Liver (tissue), 9 donors: Measurements from ENCODE around the gene IGF2R. TPM values are rescaled to one million over a fixed set of nuclear protein-coding genes. Genes with fewer than 3 reads are reported as not detected.

ENCODE experiments used
- DNase-seq: peaks from one replicate; pipeline ENCODE4 v3.0.0-alpha.2; 2017; ENCODE audit warnings: low spot score
- H3K27ac ChIP-seq, 2 donors: one replicate each; pipeline ENCODE4 v1.7.0; 2013; ENCODE audit warnings: inconsistent platforms in 2 of 2, low read length in 2 of 2, control low read depth in 1 of 2, low read depth in 1 of 2, mild to moderate bottlenecking in 1 of 2
- H3K27me3 ChIP-seq, 4 donors: one replicate each; pipeline versions ENCODE4 v1.6.1 to v1.7.0; 2013; ENCODE audit warnings: low read length in 3 of 4, inconsistent platforms in 1 of 4, mild to moderate bottlenecking in 1 of 4, moderate library complexity in 1 of 4; ENCODE audit not compliant: control insufficient read depth in 4 of 4, insufficient read depth in 4 of 4
- H3K36me3 ChIP-seq, 4 donors: one replicate each; pipeline versions ENCODE4 v1.6.1 to v1.7.0; 2013; ENCODE audit warnings: low read length in 3 of 4, mild to moderate bottlenecking in 3 of 4, low read depth in 1 of 4, moderate library complexity in 1 of 4; ENCODE audit not compliant: control insufficient read depth in 4 of 4, insufficient read depth in 3 of 4
- H3K4me1 ChIP-seq, 4 donors: one replicate each; pipeline versions ENCODE4 v1.6.1 to v1.7.0; 2013; ENCODE audit warnings: low read length in 3 of 4, mild to moderate bottlenecking in 3 of 4, moderate library complexity in 1 of 4; ENCODE audit not compliant: control insufficient read depth in 4 of 4, insufficient read depth in 4 of 4
- H3K4me3 ChIP-seq, 3 donors: one replicate each; pipeline versions ENCODE4 v1.6.1 to v1.7.0; 2013; ENCODE audit warnings: low read length in 3 of 3, control low read depth in 1 of 3, low read depth in 1 of 3, mild to moderate bottlenecking in 1 of 3
- H3K9ac ChIP-seq, 2 donors: one replicate each; pipeline ENCODE4 v1.7.0; 2013; ENCODE audit warnings: low read length in 2 of 2, mild to moderate bottlenecking in 2 of 2, moderate library complexity in 2 of 2, control low read depth in 1 of 2, low read depth in 1 of 2
- H3K9me3 ChIP-seq, 4 donors: one replicate each; pipeline versions ENCODE4 v1.6.1 to v1.7.0; 2013; ENCODE audit warnings: low read length in 3 of 4; ENCODE audit not compliant: control insufficient read depth in 4 of 4
- CTCF ChIP-seq: fragments of 150-350 bp; IDR thresholded peaks from 2 replicates; pipeline ENCODE4 v1.5.1; 2017; ENCODE audit warnings: improper control_type of control experiment, low read depth, low read length; ENCODE audit not compliant: missing input control
- EGR1 ChIP-seq, 2 donors: IDR thresholded peaks; 2 replicates each; pipeline ENCODE4 v1.6.1; 2016 to 2018; ENCODE audit warnings: antibody characterized with exemption in 2 of 2, low read depth in 2 of 2
- FOXA1 ChIP-seq: IDR thresholded peaks from 2 replicates; pipeline ENCODE4 v1.6.1; 2016; ENCODE audit warnings: antibody characterized with exemption
- FOXA2 ChIP-seq: IDR thresholded peaks from 2 replicates; pipeline ENCODE4 v1.6.1; 2016; ENCODE audit warnings: antibody characterized with exemption
- GABPA ChIP-seq, 2 donors: IDR thresholded peaks in 1 of 2; conservative IDR thresholded peaks in 1 of 2; 2 replicates each; pipeline ENCODE4 v1.6.1; 2016; ENCODE audit warnings: antibody characterized with exemption in 2 of 2, mild to moderate bottlenecking in 1 of 2, moderate library complexity in 1 of 2
- HNF4A ChIP-seq, 2 donors: conservative IDR thresholded peaks; 2 replicates each; pipeline ENCODE4 v1.6.1; 2016; ENCODE audit warnings: antibody characterized with exemption in 2 of 2, mild to moderate bottlenecking in 2 of 2
- HNF4G ChIP-seq: IDR thresholded peaks from 2 replicates; pipeline ENCODE4 v1.6.1; 2016; ENCODE audit warnings: antibody characterized with exemption
- JUND ChIP-seq, 2 donors: IDR thresholded peaks; 2 replicates each; pipeline ENCODE4 v1.6.1; 2016; ENCODE audit warnings: antibody characterized with exemption in 2 of 2
- NR2F2 ChIP-seq: IDR thresholded peaks from 2 replicates; pipeline ENCODE4 v1.6.1; 2016; ENCODE audit warnings: antibody characterized with exemption
- RAD21 ChIP-seq, 2 donors: IDR thresholded peaks; 2 replicates each; pipeline ENCODE4 v1.6.1; 2016; ENCODE audit warnings: antibody characterized with exemption in 2 of 2, mild to moderate bottlenecking in 2 of 2
- RXRA ChIP-seq, 2 donors: IDR thresholded peaks; 2 replicates each; pipeline ENCODE4 v1.6.1; 2017 to 2018; ENCODE audit warnings: antibody characterized with exemption in 2 of 2, mild to moderate bottlenecking in 1 of 2
- SP1 ChIP-seq: IDR thresholded peaks from 2 replicates; pipeline ENCODE4 v1.6.1; 2018; ENCODE audit warnings: antibody characterized with exemption, mild to moderate bottlenecking
- TAF1 ChIP-seq: conservative IDR thresholded peaks from 2 replicates; pipeline ENCODE4 v1.6.1; 2016; ENCODE audit warnings: antibody characterized with exemption, mild to moderate bottlenecking
- YY1 ChIP-seq: IDR thresholded peaks from 2 replicates; pipeline ENCODE4 v1.6.1; 2016; ENCODE audit warnings: antibody characterized with exemption, mild to moderate bottlenecking
- WGBS: extraction: QIAGEN DNeasy Blood & Tissue Kit; methylation state at CpG from one replicate; pipeline ENCODE4 v1.1.7; 2013; 5-methylcytosine and 5-hydroxymethylcytosine counted together
- polyA plus RNA-seq, 2 donors: library from polyadenylated mRNA; stranded (reverse) in 1 of 2; unstranded in 1 of 2; fragments of 200-250 nt in 1 of 2; fragments of >200 nt in 1 of 2; fragmentation: Nextera tagmentation in 1 of 2; extraction: Ambion mirVana in 1 of 2; gene quantifications; one replicate each; pipeline versions ENCODE4 v1.2.1 to v1.2.3, GENCODE V29; 2013 to 2015
- total RNA-seq, 2 donors: library from RNA; depleted of rRNA; stranded (reverse); fragments of >200 nt; gene quantifications; one replicate each; pipeline ENCODE4 v1.2.3, GENCODE V29; 2014
- TF ChIP-seq, protein P1 (sequence below): IDR thresholded peaks from 2 replicates; pipeline ENCODE4 v1.6.1; 2016; ENCODE audit warnings: antibody characterized with exemption
- donor health status: healthy.
- donor health status: healthy.
- donor health status: healthy.
- donor health status: healthy.
- donor health status: healthy.

Gene IGF2R
- total and polyA plus RNA-seq, 4 donors: 16.6 to 84.9 (median 45.7) TPM

DNA sequence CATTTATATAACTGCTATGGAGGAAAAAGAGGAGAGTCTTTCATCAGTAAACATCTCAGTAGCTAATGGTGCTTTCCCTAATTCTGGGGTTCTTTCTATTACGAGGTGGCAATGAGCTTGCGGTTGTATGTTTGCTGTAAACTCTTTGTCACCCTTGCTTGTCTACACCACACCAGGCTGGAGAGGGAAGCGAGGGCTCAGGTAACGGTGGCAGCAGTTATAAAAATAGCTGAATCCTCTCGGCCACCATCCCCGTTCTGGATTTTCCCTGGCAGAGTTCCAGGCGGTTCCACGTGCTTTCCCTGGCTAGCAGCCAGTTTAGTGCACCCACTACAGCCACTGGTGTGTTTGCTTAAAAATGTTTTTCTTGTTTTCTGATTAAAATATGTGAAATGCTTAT is 39.1 kb upstream of the IGF2R start (continued):
- TF ChIP-seq, protein P1, sequence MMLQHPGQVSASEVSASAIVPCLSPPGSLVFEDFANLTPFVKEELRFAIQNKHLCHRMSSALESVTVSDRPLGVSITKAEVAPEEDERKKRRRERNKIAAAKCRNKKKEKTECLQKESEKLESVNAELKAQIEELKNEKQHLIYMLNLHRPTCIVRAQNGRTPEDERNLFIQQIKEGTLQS: no peak
- TF ChIP-seq HNF4A (conservative IDR thresholded peaks at IDR 0.05) (no peak), FOXA2 (no peak), RXRA (IDR thresholded peaks at IDR 0.05) (no peak), GABPA (IDR thresholded peaks at IDR 0.05 in 1 of 2, conservative IDR thresholded peaks at IDR 0.05 in 1 of 2) (no peak), EGR1 (IDR thresholded peaks at IDR 0.05; ENCODE audit: low read depth in 2 of 2) (no peak), JUND (IDR thresholded peaks at IDR 0.05) (no peak), FOXA1 (no peak), SP1 (no peak), HNF4G (no peak), YY1 (no peak)

DNA sequence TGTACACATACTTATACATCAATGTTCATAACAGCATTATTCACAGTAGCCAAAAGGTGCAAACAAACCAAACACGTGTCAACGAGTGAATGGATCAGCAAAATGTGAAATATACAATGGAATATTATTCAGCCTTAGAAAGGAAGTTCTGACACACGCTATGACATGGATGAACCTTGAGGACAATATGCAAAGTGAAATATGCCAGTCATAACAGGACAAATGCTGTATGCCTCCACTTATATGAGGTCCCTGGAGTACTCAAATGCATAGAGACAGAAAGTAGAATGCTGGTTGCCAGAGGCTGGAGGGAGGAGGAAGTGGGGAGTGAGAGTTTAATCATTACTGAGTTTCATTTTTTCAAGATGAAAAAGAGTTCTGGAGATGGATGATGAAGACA is 37.8 kb upstream of the IGF2R start:
- Histone ChIP-seq H3K4me3 (no peak overlapping the region), H3K9me3 (peaks cover 0 to 4% (median 0%) of the 10 kb centered on the region in 4 donors), H3K27ac (no peak overlapping the region), H3K27me3 (no peaks in the 10 kb centered on the region), H3K36me3 (no peaks in the 10 kb centered on the region), H3K4me1 (peaks cover 0 to 3% (median 0%) of the 10 kb centered on the region in 4 donors), H3K9ac (no peak overlapping the region)
- WGBS: 88% methylated on average over 3 of the region's 3 CpGs
- no peak for DNase-seq
- TF ChIP-seq JUND (IDR thresholded peaks at IDR 0.05): no peak
- TF ChIP-seq NR2F2: no peak

GRCh38 chr6:159931846-159932245 is 37.0 kb upstream of the IGF2R start:
- Histone ChIP-seq H3K4me1 (peaks cover 0 to 3% (median 0%) of the 10 kb centered on the region in 4 donors), H3K27ac (no peak overlapping the region), H3K36me3 (no peaks in the 10 kb centered on the region), H3K9ac (no peak overlapping the region), H3K4me3 (no peak overlapping the region), H3K9me3 (peaks cover 0 to 4% (median 0%) of the 10 kb centered on the region in 4 donors), H3K27me3 (no peaks in the 10 kb centered on the region)
- DNase-seq: no peak
- no peak for TF ChIP-seq YY1
- TF ChIP-seq FOXA1: no peak
- TF ChIP-seq CTCF: no peak
- TF ChIP-seq FOXA2: no peak
- TF ChIP-seq TAF1: no peak
- TF ChIP-seq GABPA (IDR thresholded peaks at IDR 0.05 in 1 of 2, conservative IDR thresholded peaks at IDR 0.05 in 1 of 2): no peak
- 79% methylated on average over 4 of the region's 4 CpGs for WGBS

GRCh38 chr6:159933077-159933476 is 35.8 kb upstream of the IGF2R start:
- H3K4me1 ChIP-seq: peaks cover 0 to 3% (median 0%) of the 10 kb centered on the region in 4 donors
- no peak for DNase-seq
- peaks cover 0 to 4% (median 0%) of the 10 kb centered on the region in 4 donors for H3K9me3 ChIP-seq
- 89% methylated on average over 1 of the region's 1 CpG for WGBS
- H3K4me3 ChIP-seq: no peak overlapping the region
- H3K36me3 ChIP-seq: no peaks in the 10 kb centered on the region
- H3K27me3 ChIP-seq: no peaks in the 10 kb centered on the region
- H3K9ac ChIP-seq: no peak overlapping the region
- H3K27ac ChIP-seq: no peak overlapping the region
- TF ChIP-seq RAD21 (IDR thresholded peaks at IDR 0.05) (no peak), SP1 (no peak), EGR1 (IDR thresholded peaks at IDR 0.05; ENCODE audit: low read depth in 2 of 2) (no peak)
